HCT116 (cell line): ENCODE measurements around the gene CSNK1D. TPM values are rescaled to one million over a fixed set of nuclear protein-coding genes. Genes with fewer than 3 reads are reported as not detected.

Experiments
- ATAC-seq: fragments of 200-7000 bp; cut with Tn5 transposase; 2 replicates; pipeline ENCODE4 v1.9.1; 2020; ENCODE audit warnings: mild to moderate bottlenecking, moderate library complexity
- BruUV-seq: library from RNA; stranded (reverse); fragments of 400-500 nt; replicated peaks from 2 replicates; lab custom pipeline; 2021; lab: Mats Ljungman, UMichigan
- CTCF ChIA-PET: fragments of 300-600 bp; sonication (Branson Sonifier 250); formaldehyde crosslinking; loops from one replicate; lab custom pipeline; 2021; ENCODE audit warnings: antibody characterized with exemption; lab: Charles Lee
- POLR2A ChIA-PET: fragments of 300-600, 350-600 bp; sonication (Branson Sonifier 250); formaldehyde crosslinking; loops from one replicate; lab custom pipeline; 2021; ENCODE audit warnings: antibody characterized with exemption; lab: Charles Lee
- RAD21 ChIA-PET, 2 experiments: fragments of 300-600 bp; sonication (Branson Sonifier 250); formaldehyde crosslinking; loops; one replicate each; lab custom pipeline; 2023; ENCODE audit warnings: low total read pairs in 2 of 2; ENCODE audit not compliant: uncharacterized antibody in 2 of 2, unreplicated experiment in 2 of 2, low non-redundant PET in 1 of 2; lab: Charles Lee
- DNase-seq: peaks from one replicate; pipeline ENCODE4 v3.0.0-alpha.2; 2010; ENCODE audit warnings: low read depth, low spot score
- H2AFZ ChIP-seq: fragments of 200-600 bp; shearing (Covaris generic), sonication (generic); 2 replicates; pipeline ENCODE4 v1.6.1; 2017; ENCODE audit warnings: low read depth, mixed run types, mixed read lengths, antibody characterized with exemption, low read length; ENCODE audit not compliant: poor library complexity, severe bottlenecking
- H3K27ac ChIP-seq: 2 replicates; pipeline ENCODE4 v1.5.1; 2012; ENCODE audit warnings: low read depth, low read length
- H3K27me3 ChIP-seq: fragments of 200-600 bp; sonication (generic); 2 replicates; pipeline ENCODE4 v1.6.1; 2016; ENCODE audit warnings: mixed run types, low read length, mixed read lengths; ENCODE audit not compliant: insufficient read depth
- H3K36me3 ChIP-seq, 2 experiments: fragments of 200-500 bp in 1 of 2; fragments of 200-600 bp in 1 of 2; sonication (Bioruptor generic) in 1 of 2; sonication (generic) in 1 of 2; 2 replicates each; pipeline versions ENCODE4 v1.5.1 to v1.6.1; 2014 to 2016; ENCODE audit warnings: low read length in 2 of 2, inconsistent platforms in 1 of 2, mixed read lengths in 1 of 2, mixed run types in 1 of 2; ENCODE audit not compliant: insufficient read depth in 2 of 2, control insufficient read depth in 1 of 2
- H3K4me1 ChIP-seq, 2 experiments: fragments of 200-600 bp in 1 of 2; sonication (generic) in 1 of 2; 2 replicates each; pipeline versions ENCODE4 v1.5.1 to v1.6.1; 2012 to 2017; ENCODE audit warnings: low read length in 2 of 2, inconsistent platforms in 1 of 2, mild to moderate bottlenecking in 1 of 2, mixed read lengths in 1 of 2, mixed run types in 1 of 2, moderate library complexity in 1 of 2; ENCODE audit not compliant: insufficient read depth in 2 of 2, control insufficient read depth in 1 of 2
- H3K4me2 ChIP-seq: fragments of 200-600 bp; sonication (generic); 2 replicates; pipeline ENCODE4 v1.6.1; 2017; ENCODE audit warnings: mixed run types, low read length, mixed read lengths
- H3K4me3 ChIP-seq, 2 experiments: fragments of 200-600 bp in 1 of 2; sonication (generic) in 1 of 2; replicated peaks in 1 of 2; 2 replicates each; pipeline ENCODE4 v1.5.1; 2011 to 2016; ENCODE audit warnings: low read length in 2 of 2, control low read depth in 1 of 2, low read depth in 1 of 2, mild to moderate bottlenecking in 1 of 2, mixed read lengths in 1 of 2, mixed run types in 1 of 2
- H3K79me2 ChIP-seq: fragments of 200-600 bp; sonication (generic); 2 replicates; pipeline ENCODE4 v1.6.1; 2017; ENCODE audit warnings: mild to moderate bottlenecking, mixed run types, low read length, moderate library complexity, mixed read lengths; ENCODE audit not compliant: insufficient read depth
- H3K9ac ChIP-seq: fragments of 200-600 bp; sonication (generic); 2 replicates; pipeline ENCODE4 v1.6.1; 2016; ENCODE audit warnings: low read length, mixed read lengths
- H3K9me2 ChIP-seq: fragments of 200-600 bp; sonication (generic), shearing (Covaris generic); 2 replicates; pipeline ENCODE4 v1.6.1; 2017; ENCODE audit warnings: mixed run types, mild to moderate bottlenecking, moderate library complexity; ENCODE audit not compliant: insufficient read depth
- H3K9me3 ChIP-seq, 2 experiments: fragments of 200-500 bp in 1 of 2; fragments of 200-600 bp in 1 of 2; sonication (Bioruptor generic) in 1 of 2; sonication (generic) in 1 of 2; 2 replicates each; pipeline ENCODE4 v1.6.1; 2014 to 2017; ENCODE audit warnings: low read length in 2 of 2, mixed read lengths in 2 of 2, inconsistent platforms in 1 of 2, low read depth in 1 of 2, mild to moderate bottlenecking in 1 of 2, mixed run types in 1 of 2, moderate library complexity in 1 of 2; ENCODE audit not compliant: control insufficient read depth in 1 of 2, insufficient read depth in 1 of 2
- H4K20me1 ChIP-seq: fragments of 200-600 bp; sonication (generic), shearing (Covaris generic); 2 replicates; pipeline ENCODE4 v1.6.1; 2017; ENCODE audit warnings: mixed run types, mild to moderate bottlenecking, moderate library complexity; ENCODE audit not compliant: insufficient read depth
- CBX3 ChIP-seq: IDR thresholded peaks from 2 replicates; pipeline ENCODE4 v1.6.1; 2012; ENCODE audit warnings: low read depth
- CTCF ChIP-seq, 3 experiments: fragments of 200-600 bp in 1 of 3; sonication (generic) in 1 of 3; IDR thresholded peaks in 2 of 3; conservative IDR thresholded peaks in 1 of 3; 2 replicates each; pipeline ENCODE4 v1.5.1; 2012 to 2017; ENCODE audit warnings: low read depth in 2 of 3, low read length in 2 of 3, antibody characterized with exemption in 1 of 3, borderline replicate concordance in 1 of 3, control low read depth in 1 of 3, mild to moderate bottlenecking in 1 of 3, mixed read lengths in 1 of 3, mixed run types in 1 of 3, moderate library complexity in 1 of 3; ENCODE audit not compliant: insufficient read depth in 1 of 3
- FOSL1 ChIP-seq: IDR thresholded peaks from 2 replicates; pipeline ENCODE4 v1.6.1; 2012; ENCODE audit warnings: low read depth
- intact Hi-C: fragments of 100-400 bp; cut with micrococcal nuclease; formaldehyde crosslinking; loops from 2 replicates; pipeline ENCODE4 v1.10.0; 2022
- total RNA-seq: library from RNA; stranded (reverse); gene quantifications from one replicate; pipeline ENCODE4 v1.2.1, GENCODE V29; 2021; ENCODE audit not compliant: unreplicated experiment

CSNK1D gene
- total RNA-seq, 1 experiment from 2014 or later = 176 TPM

GRCh38 chr17:82236142-82236971, 37.1 kb downstream of the CSNK1D start:
- BruUV-seq = no TSS peak

More at GRCh38 chr17:82236142-82236971, 37.1 kb downstream of the CSNK1D start:
- Histone ChIP-seq H4K20me1 (peaks cover 36% of the 10 kb centered on the region; the same call in 1 of the 2 replicates), H2AFZ (no peak overlapping the region), H3K4me2 (no peak overlapping the region; the same call in 1 of the 2 replicates), H3K4me1 (peaks cover 50 to 95% of the 10 kb centered on the region in 2 experiments), H3K9ac (peak overlapping the region; percentile 28; the same call in 1 of the 2 replicates), H3K4me3 (no peak overlapping the region), H3K27ac (peak overlapping the region; percentile 62), H3K9me2 (no peaks in the 10 kb centered on the region), H3K27me3 (no peaks in the 10 kb centered on the region), H3K9me3 (no peaks in the 10 kb centered on the region), H3K36me3 (peaks cover 26 to 65% of the 10 kb centered on the region in 2 experiments; a peak in 3 of 4 replicates), H3K79me2 (peaks cover 81% of the 10 kb centered on the region)
- ChIA-PET CTCF (interaction anchor here (1.2 to 2.5 kb wide), 5 partner anchors 10 to 206 kb away, joined by 3 to 14 read pairs (median 6); partner anchors contain the start of gene RAC3), RAD21 (no interaction called here), POLR2A (interaction anchor here (0.9 to 1.9 kb wide), 2 partner anchors 56 to 96 kb away, joined by 4 read pairs; no protein-coding TSS in a partner anchor)
- intact Hi-C loops = no loop called here
- DNase-seq = no peak
- peak; percentile 44 for ATAC-seq
- TF ChIP-seq CBX3 (no peak), FOSL1 (no peak), CTCF (IDR thresholded peaks at IDR 0.05 in 2 of 3, conservative IDR thresholded peaks at IDR 0.05 in 1 of 3; ENCODE audit: borderline replicate concordance in 1 of 3, insufficient read depth in 1 of 3, low read depth in 2 of 3, low read length in 2 of 3) (peak in 2 of 3 experiments; percentile 97 to 98; a peak in 4 of 6 replicates)
